IPS-18c (cell line): Measurements from ENCODE around the gene BACH2.
"Not testable (repeated sequence)": the region's sequence is repeated elsewhere in the genome, so short reads cannot be mapped to it uniquely, and the experiment has no call there.

Experiments
- H3K4me3 ChIP-seq: 2 replicates; pipeline ENCODE4 v1.7.0; 2013; ENCODE audit warnings: low read depth, mild to moderate bottlenecking, low read length, moderate library complexity; ENCODE audit not compliant: insufficient read depth
- H3K9me3 ChIP-seq: one replicate; pipeline ENCODE4 v1.6.1; 2013; ENCODE audit warnings: mild to moderate bottlenecking, low read length, moderate library complexity; ENCODE audit not compliant: control insufficient read depth, insufficient read depth

BACH2 gene

GRCh38 chr6:90072935-90073464 lies 223.6 kb downstream of the BACH2 start:
- Histone ChIP-seq H3K4me3 (no peak overlapping the region), H3K9me3 (no peaks in the 10 kb centered on the region)

- Histone ChIP-seq H3K9me3 (no peaks in the 10 kb centered on the region), H3K4me3 (no peak overlapping the region)
Observed at GRCh38 chr6:90072501-90072900, 224.1 kb downstream of the BACH2 start.

DNA sequence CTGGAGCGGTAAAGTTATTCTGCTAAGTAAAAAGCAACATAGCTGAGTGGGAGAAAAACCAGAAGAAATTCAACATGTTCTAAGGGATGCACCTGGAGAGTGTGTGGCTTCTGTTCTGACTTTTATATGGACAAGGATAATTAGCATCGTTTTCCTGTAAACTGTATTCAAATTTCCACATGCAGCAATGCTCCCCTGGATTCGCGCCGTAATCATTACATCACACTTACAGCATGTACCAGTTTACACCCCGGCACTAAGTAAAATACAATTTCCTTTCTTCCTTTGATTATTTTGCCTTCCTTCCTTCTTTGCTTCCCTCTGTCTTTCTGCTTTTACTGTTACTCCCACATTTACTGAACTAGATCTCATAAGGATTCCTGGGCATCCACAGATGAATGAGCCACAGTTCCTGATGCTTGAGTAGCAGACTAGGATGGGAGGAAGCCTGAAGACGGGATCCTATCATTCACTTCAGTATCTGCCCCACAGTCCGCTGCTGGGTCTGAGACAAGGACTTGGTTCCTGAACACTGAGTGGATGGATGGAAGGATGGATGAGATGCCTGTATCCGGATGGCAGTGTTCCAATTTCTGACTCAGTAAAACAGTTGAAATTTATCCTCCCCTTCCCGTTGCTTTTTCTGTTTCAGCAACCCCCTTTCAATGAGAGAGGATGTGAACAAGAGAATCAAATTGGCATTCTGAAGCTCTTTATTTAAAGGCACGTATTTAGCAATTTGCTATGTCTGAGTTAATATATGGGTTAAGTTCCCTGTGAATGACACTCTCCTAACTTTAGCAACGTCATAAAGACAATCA lies 227.7 kb downstream of the BACH2 start:
- H3K9me3 ChIP-seq, result no peaks in the 10 kb centered on the region
- H3K4me3 ChIP-seq, result no peak overlapping the region

DNA sequence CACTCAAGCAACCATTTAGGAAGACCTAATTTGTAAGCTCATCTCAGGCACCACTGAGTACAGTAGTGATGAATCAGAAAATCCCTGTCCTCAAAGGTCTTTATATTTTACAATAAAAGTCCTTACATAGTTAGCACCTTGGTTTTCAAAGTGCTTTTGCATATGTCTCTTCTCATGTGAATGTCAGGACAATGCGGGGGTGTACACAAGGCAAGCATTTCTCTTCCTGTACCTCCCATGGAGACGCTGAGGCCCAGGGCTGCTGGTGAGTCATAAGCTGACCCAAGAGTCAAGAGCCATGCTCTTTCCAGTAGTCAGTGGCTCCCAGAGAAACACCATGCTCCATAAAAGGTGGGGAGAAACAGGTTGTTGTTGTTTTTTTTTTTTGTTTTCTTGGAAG lies 228.4 kb downstream of the BACH2 start:
- H3K4me3 ChIP-seq, result no peak overlapping the region; the same call in 1 of the 2 replicates
- H3K9me3 ChIP-seq, result no peaks in the 10 kb centered on the region

DNA sequence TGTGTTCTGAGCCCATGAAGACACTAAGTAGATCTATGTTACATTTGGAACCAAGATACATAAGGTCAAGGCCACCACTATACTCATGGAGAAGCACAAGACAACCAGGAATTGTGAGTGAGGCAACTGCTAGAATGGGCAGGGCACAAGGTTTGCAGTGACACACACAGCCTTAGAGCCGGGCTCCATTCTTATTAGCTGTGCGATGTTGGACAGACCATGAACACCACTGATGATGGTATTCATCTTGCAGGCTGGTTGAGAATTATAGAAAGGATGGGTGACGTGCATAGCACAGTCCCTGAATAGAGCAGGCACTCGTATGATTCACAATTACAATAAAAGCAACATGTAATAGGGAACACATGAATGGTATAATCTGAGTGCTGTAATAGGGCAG lies 229.9 kb downstream of the BACH2 start:
- no peaks in the 10 kb centered on the region for H3K9me3 ChIP-seq
- H3K4me3 ChIP-seq, result no peak overlapping the region

DNA sequence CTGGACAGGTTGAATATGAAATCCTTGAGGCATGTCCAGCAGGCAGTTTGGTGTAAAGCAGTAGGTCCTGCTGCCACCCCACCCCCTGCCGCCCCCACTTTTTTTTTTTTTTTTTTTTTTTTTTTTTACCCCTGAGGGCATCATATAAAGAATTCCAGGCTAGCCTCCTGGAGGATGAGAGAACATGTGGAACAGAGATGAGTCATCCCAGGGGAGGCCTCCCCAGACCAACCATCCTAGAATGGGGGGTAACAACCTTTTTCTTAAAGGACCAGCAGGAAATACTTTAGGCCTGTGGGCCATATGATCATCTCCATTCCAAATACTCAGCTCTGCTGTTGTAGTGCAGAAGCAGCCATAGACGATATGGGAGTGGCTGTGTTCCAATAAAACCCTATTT lies 231.5 kb downstream of the BACH2 start:
- Histone ChIP-seq H3K9me3 (no peaks in the 10 kb centered on the region), H3K4me3 (no peak overlapping the region)

- no peak overlapping the region for H3K4me3 ChIP-seq
- no peaks in the 10 kb centered on the region for H3K9me3 ChIP-seq
Observed at GRCh38 chr6:90062667-90063066, 234.0 kb downstream of the BACH2 start.

GRCh38 chr6:90062051-90062450 lies 234.6 kb downstream of the BACH2 start:
- no peaks in the 10 kb centered on the region for H3K9me3 ChIP-seq
- no peak overlapping the region; the same call in 1 of the 2 replicates for H3K4me3 ChIP-seq

DNA sequence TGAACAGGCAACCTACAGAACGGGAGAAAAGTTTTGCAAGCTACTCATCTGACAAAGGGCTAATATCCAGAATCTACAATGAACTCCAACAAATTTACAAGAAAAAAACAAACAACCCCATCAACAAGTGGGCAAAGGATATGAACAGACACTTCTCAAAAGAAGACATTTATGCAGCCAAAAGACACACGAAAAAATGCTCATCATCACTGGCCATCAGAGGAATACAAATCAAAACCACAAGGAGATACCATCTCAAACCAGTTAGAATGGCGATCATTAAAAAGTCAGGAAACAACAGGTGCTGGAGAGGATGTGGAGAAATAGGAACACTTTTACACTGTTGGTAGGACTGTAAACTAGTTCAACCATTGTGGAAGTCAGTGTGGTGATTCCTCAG lies 237.5 kb downstream of the BACH2 start:
- not testable (repeated sequence) for H3K4me3 ChIP-seq, H3K9me3 ChIP-seq

DNA sequence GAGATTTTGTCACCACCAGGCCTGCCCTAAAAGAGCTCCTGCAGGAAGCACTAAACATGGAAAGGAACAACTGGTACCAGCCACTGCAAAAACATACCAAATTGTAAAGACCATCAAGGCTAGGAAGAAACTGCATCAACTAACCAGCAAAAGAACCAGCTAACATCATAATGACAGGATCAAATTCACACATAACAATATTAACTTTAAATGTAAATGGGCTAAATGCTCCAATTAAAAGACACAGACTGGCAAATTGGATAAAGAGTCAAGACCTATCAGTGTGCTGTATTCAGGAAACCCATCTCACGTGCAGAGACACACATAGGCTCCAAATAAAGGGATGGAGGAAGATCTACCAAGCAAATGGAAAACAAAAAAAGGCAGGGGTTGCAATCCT lies 240.7 kb downstream of the BACH2 start:
- not testable (repeated sequence) for H3K4me3 ChIP-seq, H3K9me3 ChIP-seq

GRCh38 chr6:90054193-90054592 lies 242.4 kb downstream of the BACH2 start:
- H3K4me3 ChIP-seq, H3K9me3 ChIP-seq: not testable (repeated sequence)

DNA sequence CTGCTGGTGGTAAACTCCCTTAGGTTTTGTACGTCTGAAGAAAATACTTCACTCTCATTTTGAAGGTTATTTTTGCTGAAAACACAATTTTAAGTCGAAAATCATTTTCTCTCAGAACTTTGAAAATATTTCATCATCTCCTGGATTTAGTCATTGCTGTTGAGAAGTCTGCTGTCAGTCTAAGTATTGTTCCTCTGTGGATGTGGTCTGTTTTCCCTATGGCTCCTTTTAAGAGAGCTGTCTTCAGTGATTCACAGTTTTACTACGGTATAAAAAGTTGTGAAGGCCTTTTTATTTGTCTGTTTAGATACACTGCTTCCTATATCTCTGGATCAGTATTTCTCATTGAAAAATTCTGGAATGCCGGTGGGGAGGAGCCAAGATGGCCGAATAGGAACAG lies 243.0 kb downstream of the BACH2 start:
- peaks cover 4% of the 10 kb centered on the region for H3K9me3 ChIP-seq

GRCh38 chr6:90049295-90049694 lies 247.3 kb downstream of the BACH2 start:
- Histone ChIP-seq H3K4me3 (no peak overlapping the region), H3K9me3 (peaks cover 4% of the 10 kb centered on the region)

More for the DNA sequence above, 243.0 kb downstream of the BACH2 start:
- H3K4me3 ChIP-seq, result no peak overlapping the region

- Histone ChIP-seq H3K4me3 (no peak overlapping the region), H3K9me3 (peaks cover 2% of the 10 kb centered on the region)
Observed at GRCh38 chr6:90048206-90048967, 248.3 kb downstream of the BACH2 start.

DNA sequence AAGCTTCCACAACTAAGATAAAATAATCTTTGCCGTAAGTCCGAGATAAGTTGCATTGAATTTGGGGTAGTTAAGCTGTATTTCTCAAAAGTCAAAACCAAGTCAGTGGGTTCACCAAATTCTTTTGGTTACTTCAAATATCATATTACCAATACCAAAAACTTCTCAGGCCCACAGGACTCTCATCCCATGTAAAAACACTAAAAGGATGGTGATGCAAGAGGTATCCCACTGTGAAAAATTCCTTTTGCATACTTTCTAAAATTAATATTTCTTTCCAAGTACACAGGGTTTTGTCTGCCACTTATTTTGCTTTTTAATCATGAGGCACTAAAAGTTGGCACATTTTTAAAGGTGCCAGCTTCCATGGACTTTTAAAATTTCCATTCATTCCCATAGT lies 251.1 kb downstream of the BACH2 start:
- no peaks in the 10 kb centered on the region for H3K9me3 ChIP-seq
- no peak overlapping the region for H3K4me3 ChIP-seq

- H3K9me3 ChIP-seq, result no peaks in the 10 kb centered on the region
- no peak overlapping the region for H3K4me3 ChIP-seq
Observed at GRCh38 chr6:90044833-90045381, 251.7 kb downstream of the BACH2 start.

GRCh38 chr6:90044182-90044832 lies 252.3 kb downstream of the BACH2 start:
- H3K4me3 ChIP-seq, result no peak overlapping the region
- H3K9me3 ChIP-seq, result no peaks in the 10 kb centered on the region
